ENCODE results near the gene STX7. TPM values are rescaled to one million over a fixed set of nuclear protein-coding genes. Genes with fewer than 3 reads are reported as not detected.

The STX7 gene
- total RNA-seq, 1 experiment from 2014 or later, result 33.0 TPM

DNA sequence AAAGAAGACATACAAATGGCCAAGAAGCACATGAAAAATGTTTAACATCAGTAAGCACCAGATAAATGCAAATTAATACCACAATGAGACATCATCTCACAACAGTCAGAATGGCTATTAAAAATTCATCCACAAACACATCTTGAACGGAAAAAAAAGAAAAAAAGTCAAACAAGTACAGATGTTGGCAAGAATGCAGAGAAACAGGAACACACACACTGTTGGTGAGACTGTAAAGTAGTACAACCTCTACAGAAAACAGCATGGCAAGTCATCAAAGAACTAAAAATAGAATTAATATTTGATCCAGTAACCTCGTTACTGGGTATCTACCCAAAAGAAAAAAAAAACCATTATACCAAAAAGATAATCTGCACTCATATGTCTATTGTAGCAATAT is 6.5 kb downstream of the STX7 start:
- no peaks in the 10 kb centered on the region for H3K27me3 Mint-ChIP-seq (ENCODE audit: insufficient read depth, unreplicated experiment)
- H3K9me3 Mint-ChIP-seq (ENCODE audit: unreplicated experiment), result no peaks in the 10 kb centered on the region
- ChIA-PET POLR2A (interaction anchor here (0.6 kb wide), 1 partner anchor 307 kb away, joined by 4 read pairs; no protein-coding TSS in a partner anchor), CTCF (interaction anchor here (0.7 to 1.3 kb wide), 2 partner anchors 211 to 226 kb away, joined by 3 to 5 read pairs; no protein-coding TSS in a partner anchor)
- intact Hi-C loops (cut with micrococcal nuclease), result no loop called here
- peaks cover 20% of the 10 kb centered on the region for H3K4me1 Mint-ChIP-seq (ENCODE audit: insufficient read depth, unreplicated experiment)
- TF ChIP-seq, protein P1, sequence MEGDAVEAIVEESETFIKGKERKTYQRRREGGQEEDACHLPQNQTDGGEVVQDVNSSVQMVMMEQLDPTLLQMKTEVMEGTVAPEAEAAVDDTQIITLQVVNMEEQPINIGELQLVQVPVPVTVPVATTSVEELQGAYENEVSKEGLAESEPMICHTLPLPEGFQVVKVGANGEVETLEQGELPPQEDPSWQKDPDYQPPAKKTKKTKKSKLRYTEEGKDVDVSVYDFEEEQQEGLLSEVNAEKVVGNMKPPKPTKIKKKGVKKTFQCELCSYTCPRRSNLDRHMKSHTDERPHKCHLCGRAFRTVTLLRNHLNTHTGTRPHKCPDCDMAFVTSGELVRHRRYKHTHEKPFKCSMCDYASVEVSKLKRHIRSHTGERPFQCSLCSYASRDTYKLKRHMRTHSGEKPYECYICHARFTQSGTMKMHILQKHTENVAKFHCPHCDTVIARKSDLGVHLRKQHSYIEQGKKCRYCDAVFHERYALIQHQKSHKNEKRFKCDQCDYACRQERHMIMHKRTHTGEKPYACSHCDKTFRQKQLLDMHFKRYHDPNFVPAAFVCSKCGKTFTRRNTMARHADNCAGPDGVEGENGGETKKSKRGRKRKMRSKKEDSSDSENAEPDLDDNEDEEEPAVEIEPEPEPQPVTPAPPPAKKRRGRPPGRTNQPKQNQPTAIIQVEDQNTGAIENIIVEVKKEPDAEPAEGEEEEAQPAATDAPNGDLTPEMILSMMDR (IDR thresholded peaks at IDR 0.05; ENCODE audit: unreplicated experiment), result no peak
- no peak overlapping the region for H3K27ac Mint-ChIP-seq (ENCODE audit: low read depth, unreplicated experiment)
- no peak for DNase-seq (ENCODE audit: unreplicated experiment)
- H3K36me3 Mint-ChIP-seq (ENCODE audit: insufficient read depth, unreplicated experiment), result peaks cover 29% of the 10 kb centered on the region
- H3K4me3 Mint-ChIP-seq (ENCODE audit: unreplicated experiment), result no peak overlapping the region
- no TSS peak for BruUV-seq (replicated peaks)

DNA sequence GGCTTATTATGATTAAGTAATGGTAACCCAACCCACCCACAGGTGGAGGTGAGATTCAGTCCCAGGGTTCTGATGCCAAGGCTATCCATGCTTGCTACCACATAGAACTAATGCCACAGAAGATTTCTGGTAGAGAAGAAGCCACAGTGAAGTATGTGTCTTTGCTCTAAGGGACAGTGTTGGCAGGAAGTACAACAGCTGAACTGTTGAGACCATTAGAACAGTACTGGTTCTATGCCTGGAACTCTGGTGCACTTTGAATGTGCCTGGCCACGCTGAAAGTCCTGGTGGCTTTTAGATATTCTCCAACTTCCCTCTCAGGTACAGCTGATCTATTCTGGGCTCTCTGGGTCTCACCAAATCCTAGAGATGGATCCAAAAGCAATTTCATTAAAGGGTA is 7.8 kb downstream of the STX7 start:
- intact Hi-C loops (cut with micrococcal nuclease), result no loop called here
- no peak overlapping the region for H3K27ac Mint-ChIP-seq (ENCODE audit: low read depth, unreplicated experiment)
- no peaks in the 10 kb centered on the region for H3K27me3 Mint-ChIP-seq (ENCODE audit: insufficient read depth, unreplicated experiment)
- DNase-seq (ENCODE audit: unreplicated experiment), result no peak
- no TSS peak for BruUV-seq (replicated peaks)
- peaks cover 42% of the 10 kb centered on the region for H3K36me3 Mint-ChIP-seq (ENCODE audit: insufficient read depth, unreplicated experiment)
- peaks cover 12% of the 10 kb centered on the region for H3K4me1 Mint-ChIP-seq (ENCODE audit: insufficient read depth, unreplicated experiment)
- TF ChIP-seq, protein P1 (IDR thresholded peaks at IDR 0.05; ENCODE audit: unreplicated experiment), result no peak
- no peak overlapping the region for H3K4me3 Mint-ChIP-seq (ENCODE audit: unreplicated experiment)
- CTCF ChIA-PET, result interaction anchor here (1.3 to 1.5 kb wide), 2 partner anchors 21 to 225 kb away, joined by 3 to 4 read pairs; no protein-coding TSS in a partner anchor
- POLR2A ChIA-PET, result no interaction called here
- H3K9me3 Mint-ChIP-seq (ENCODE audit: unreplicated experiment), result no peaks in the 10 kb centered on the region

DNA sequence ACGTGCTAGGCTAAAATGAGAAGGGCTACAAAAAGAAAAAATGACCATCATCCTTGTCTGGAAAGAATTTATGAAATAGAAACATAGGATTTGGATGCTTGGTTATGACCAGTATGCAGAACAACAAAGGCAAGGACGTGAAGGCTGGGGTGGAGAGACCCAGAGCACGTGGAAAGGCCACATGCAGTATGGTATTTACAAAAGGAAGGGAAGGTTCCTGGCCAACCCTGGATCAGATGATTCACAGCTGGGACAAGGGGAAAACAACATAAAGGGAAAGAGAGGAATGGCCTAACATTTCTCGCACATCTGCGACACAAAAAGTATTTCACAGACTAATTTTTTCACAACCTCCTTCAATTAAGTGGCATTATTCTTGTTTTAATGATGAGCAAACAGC is 8.2 kb downstream of the STX7 start:
- ChIA-PET POLR2A (no interaction called here), CTCF (interaction anchor here (1.5 kb wide), 1 partner anchor 20 kb away, joined by 4 read pairs; no protein-coding TSS in a partner anchor)
- no peak overlapping the region for H3K4me3 Mint-ChIP-seq (ENCODE audit: unreplicated experiment)
- H3K27me3 Mint-ChIP-seq (ENCODE audit: insufficient read depth, unreplicated experiment), result no peaks in the 10 kb centered on the region
- H3K9me3 Mint-ChIP-seq (ENCODE audit: unreplicated experiment), result no peaks in the 10 kb centered on the region
- BruUV-seq (replicated peaks), result no TSS peak
- TF ChIP-seq, protein P1 (IDR thresholded peaks at IDR 0.05; ENCODE audit: unreplicated experiment), result no peak
- H3K36me3 Mint-ChIP-seq (ENCODE audit: insufficient read depth, unreplicated experiment), result peaks cover 43% of the 10 kb centered on the region
- intact Hi-C loops (cut with micrococcal nuclease), result no loop called here
- no peak overlapping the region for H3K27ac Mint-ChIP-seq (ENCODE audit: low read depth, unreplicated experiment)
- no peak for DNase-seq (ENCODE audit: unreplicated experiment)
- H3K4me1 Mint-ChIP-seq (ENCODE audit: insufficient read depth, unreplicated experiment), result peaks cover 16% of the 10 kb centered on the region

DNA sequence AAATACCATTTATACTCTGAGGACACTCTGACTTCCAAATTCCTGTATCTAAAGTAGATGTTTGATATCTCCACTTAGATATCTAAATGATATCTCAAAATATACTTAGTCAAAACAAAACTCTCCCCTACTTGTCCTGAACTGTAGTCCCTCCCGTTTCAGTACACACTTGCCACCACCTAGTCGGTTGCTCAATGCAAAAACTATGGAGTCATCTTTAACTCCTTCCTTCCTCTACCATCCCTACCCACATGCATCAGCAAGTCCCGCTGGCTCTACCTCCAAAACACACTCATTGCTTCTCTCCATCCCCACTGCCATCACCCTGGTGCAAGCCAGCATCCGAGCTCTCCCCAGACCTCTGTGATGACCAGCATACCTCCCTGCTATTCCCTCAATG is 13.2 kb downstream of the STX7 start:
- Mint-ChIP-seq H3K27ac (ENCODE audit: low read depth, unreplicated experiment) (no peak overlapping the region), H3K4me3 (ENCODE audit: unreplicated experiment) (no peak overlapping the region), H3K36me3 (ENCODE audit: insufficient read depth, unreplicated experiment) (peaks cover 48% of the 10 kb centered on the region), H3K4me1 (ENCODE audit: insufficient read depth, unreplicated experiment) (peaks cover 14% of the 10 kb centered on the region), H3K27me3 (ENCODE audit: insufficient read depth, unreplicated experiment) (no peaks in the 10 kb centered on the region), H3K9me3 (ENCODE audit: unreplicated experiment) (peaks cover under 1% of the 10 kb centered on the region)
- TF ChIP-seq, protein P1 (IDR thresholded peaks at IDR 0.05; ENCODE audit: unreplicated experiment), result no peak
- POLR2A ChIA-PET, result interaction anchor here (0.7 kb wide), 1 partner anchor 13 kb away, joined by 4 read pairs; the partner anchor contains the start of gene STX7
- no peak for DNase-seq (ENCODE audit: unreplicated experiment)
- CTCF ChIA-PET, result interaction anchor here (1.4 kb wide), 1 partner anchor 15 kb away, joined by 7 read pairs; no protein-coding TSS in a partner anchor
- BruUV-seq (replicated peaks), result no TSS peak
- intact Hi-C loops (cut with micrococcal nuclease), result no loop called here

Measured in MCF 10A (cell line).